Lower lobe of right lung (tissue), 2 donors: ENCODE data around the gene SNUPN. TPM values are rescaled to one million over a fixed set of nuclear protein-coding genes. Genes with fewer than 3 reads are reported as not detected.

Experiments
- ATAC-seq, 2 donors: fragments of 200-7000 bp; cut with Tn5 transposase; one replicate each; pipeline ENCODE4 v1.9.1; 2020 to 2022; ENCODE audit warnings: mild to moderate bottlenecking in 2 of 2, moderate library complexity in 2 of 2
- DNase-seq: peaks from one replicate; pipeline ENCODE4 v3.0.0-alpha.2; 2020
- H3K27ac ChIP-seq: fragments of 200-600 bp; one replicate; pipeline ENCODE4 v1.8.0; 2022
- H3K27me3 ChIP-seq: fragments of 200-600 bp; one replicate; pipeline ENCODE4 v1.8.0; 2022; ENCODE audit warnings: low read depth
- H3K36me3 ChIP-seq: fragments of 200-600 bp; one replicate; pipeline ENCODE4 v1.8.0; 2022; ENCODE audit warnings: mild to moderate bottlenecking
- H3K4me1 ChIP-seq: fragments of 200-600 bp; one replicate; pipeline ENCODE4 v1.8.0; 2022
- H3K4me3 ChIP-seq: fragments of 200-600 bp; one replicate; pipeline ENCODE4 v1.8.0; 2022; ENCODE audit warnings: mild to moderate bottlenecking
- H3K9me3 ChIP-seq: fragments of 200-600 bp; one replicate; pipeline ENCODE4 v1.8.0; 2022
- CTCF ChIP-seq: fragments of 200-600 bp; IDR thresholded peaks from one replicate; pipeline ENCODE4 v1.8.0; 2022; ENCODE audit warnings: antibody characterized with exemption, mild to moderate bottlenecking
- intact Hi-C: fragments of 100-400 bp; cut with DNase I; formaldehyde crosslinking; loops from one replicate; pipeline ENCODE4 v1.11.0; 2022
- total RNA-seq: library from RNA; stranded (reverse); fragmentation: NEBNext Ultra II Directional; extraction: Animal tissue kit (Norgen Biotek cat#: 25700); gene quantifications from one replicate; pipeline ENCODE4 v1.2.1, GENCODE V29; 2021
- donor health status: DM: no; HTN: yes; CAD: no; lungs with severe emphysema.

SNUPN gene
- total RNA-seq, 1 donor from 2014 or later = 21.7 TPM

GRCh38 chr15:75651810-75652543 lies 26.5 kb upstream of the SNUPN start:
- DNase-seq (no peak), ATAC-seq (no peak)
- intact Hi-C loops = no loop called here
- peak overlapping the region; percentile 71 for H3K27ac ChIP-seq
- H3K4me3 ChIP-seq = peak overlapping the region; percentile 82
- TF ChIP-seq CTCF = no peak
- H3K27me3 ChIP-seq = no peaks in the 10 kb centered on the region
- peaks cover 42% of the 10 kb centered on the region for H3K36me3 ChIP-seq
- H3K9me3 ChIP-seq = no peaks in the 10 kb centered on the region
- H3K4me1 ChIP-seq = peaks cover 76% of the 10 kb centered on the region

GRCh38 chr15:75650908-75651809 lies 25.6 kb upstream of the SNUPN start:
- intact Hi-C loops = no loop called here
- H3K27ac ChIP-seq = peak overlapping the region; percentile 71
- no peaks in the 10 kb centered on the region for H3K9me3 ChIP-seq
- H3K27me3 ChIP-seq = no peaks in the 10 kb centered on the region
- H3K4me3 ChIP-seq = peak overlapping the region; percentile 82
- TF ChIP-seq CTCF = no peak
- H3K4me1 ChIP-seq = peaks cover 84% of the 10 kb centered on the region
- ATAC-seq = no peak
- H3K36me3 ChIP-seq = peaks cover 38% of the 10 kb centered on the region
- DNase-seq = no peak

- H3K4me3 ChIP-seq = peak overlapping the region; percentile 82
- peaks cover 76% of the 10 kb centered on the region for H3K4me1 ChIP-seq
- intact Hi-C loops = no loop called here
- no peak for TF ChIP-seq CTCF
- ATAC-seq (no peak), DNase-seq (no peak)
- no peaks in the 10 kb centered on the region for H3K9me3 ChIP-seq
- H3K27me3 ChIP-seq = no peaks in the 10 kb centered on the region
- H3K27ac ChIP-seq = no peak overlapping the region
- H3K36me3 ChIP-seq = peaks cover 25% of the 10 kb centered on the region
Measured at GRCh38 chr15:75649848-75650247, 24.3 kb upstream of the SNUPN start.

- TF ChIP-seq CTCF = no peak
- Histone ChIP-seq H3K4me1 (peaks cover 70% of the 10 kb centered on the region), H3K4me3 (peak overlapping the region; percentile 82), H3K27me3 (no peaks in the 10 kb centered on the region), H3K36me3 (peaks cover 19% of the 10 kb centered on the region), H3K27ac (peak overlapping the region; percentile 95), H3K9me3 (no peaks in the 10 kb centered on the region)
- intact Hi-C loops = no loop called here
- ATAC-seq = no peak
- DNase-seq = no peak
Measured at GRCh38 chr15:75649045-75649761, 23.7 kb upstream of the SNUPN start.
